Kidney epithelial cell (primary cell): ENCODE measurements around the gene EXOG. TPM values are rescaled to one million over a fixed set of nuclear protein-coding genes. Genes with fewer than 3 reads are reported as not detected.

Experiments used
- DNase-seq: peaks from one replicate; pipeline ENCODE4 v3.0.0-alpha.2; 2010; ENCODE audit warnings: low read depth
- H3K27me3 ChIP-seq: 2 replicates; pipeline ENCODE4 v1.6.0; 2011; ENCODE audit warnings: low read length; ENCODE audit not compliant: control insufficient read depth, insufficient read depth
- H3K36me3 ChIP-seq: 2 replicates; pipeline ENCODE4 v1.5.1; 2011; ENCODE audit warnings: low read length; ENCODE audit not compliant: control insufficient read depth, insufficient read depth
- H3K4me3 ChIP-seq: 2 replicates; pipeline ENCODE4 v1.5.1; 2011; ENCODE audit warnings: low read depth, mild to moderate bottlenecking, control low read depth, low read length
- total RNA-seq: library from RNA; depleted of rRNA; stranded (reverse); fragments of >200 nt; gene quantifications from 2 replicates; pipeline ENCODE4 v1.2.3, GENCODE V29; 2015
- TF ChIP-seq, protein P1 (sequence below): IDR thresholded peaks from 2 replicates; pipeline ENCODE4 v1.5.1; 2011; ENCODE audit warnings: mild to moderate bottlenecking, moderate library complexity, low read length, control low read depth, inconsistent platforms; ENCODE audit not compliant: insufficient read depth, poor library complexity, severe bottlenecking

Gene EXOG
- total RNA-seq, 1 donor from 2014 or later, result 5.4 TPM

DNA sequence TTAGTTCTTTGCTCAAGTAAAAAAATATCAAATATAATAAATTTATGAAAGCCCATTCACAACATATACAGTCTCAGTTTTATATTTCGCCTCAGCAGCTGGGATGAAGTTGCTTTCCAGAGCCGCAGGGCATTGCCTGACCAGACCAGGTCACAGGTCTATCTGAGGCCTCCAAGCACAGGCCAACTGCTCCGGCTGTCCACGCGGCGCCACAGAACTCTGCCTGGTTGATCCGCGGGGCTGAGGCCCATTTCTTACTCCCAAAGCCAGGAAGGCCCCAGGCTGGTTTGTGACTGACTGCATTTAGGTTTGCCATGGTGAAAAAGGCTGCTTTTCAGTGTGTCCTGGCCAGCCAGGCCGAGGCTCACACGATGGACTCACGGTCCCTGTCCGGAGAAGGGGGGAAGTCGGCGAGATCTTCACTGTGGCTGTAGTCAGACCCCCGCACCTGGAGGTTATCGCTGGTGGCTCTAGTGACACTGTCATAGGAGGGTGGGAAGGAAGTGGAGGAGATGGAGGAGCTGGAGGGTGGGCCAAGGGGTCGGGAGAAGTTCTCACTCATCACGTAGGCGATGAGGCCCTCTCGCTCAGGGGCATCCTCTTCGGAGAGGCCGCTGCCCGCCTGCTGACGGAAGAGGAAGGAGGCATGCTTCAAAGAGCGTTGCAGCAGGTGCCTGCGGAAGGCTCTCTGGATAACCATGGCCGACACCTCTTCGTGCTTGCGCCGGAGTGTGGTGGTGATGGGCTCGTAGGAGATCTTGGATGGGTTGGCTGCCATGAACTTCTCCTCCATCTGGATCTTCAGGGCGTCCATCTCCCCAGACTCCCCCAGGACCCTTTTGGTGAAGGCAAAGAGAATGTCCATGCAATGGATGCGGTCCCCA lies 54.1 kb downstream of the EXOG start:
- Histone ChIP-seq H3K36me3 (no peaks in the 10 kb centered on the region), H3K4me3 (no peak overlapping the region), H3K27me3 (no peaks in the 10 kb centered on the region)
- DNase-seq, result no peak
- TF ChIP-seq, protein P1, sequence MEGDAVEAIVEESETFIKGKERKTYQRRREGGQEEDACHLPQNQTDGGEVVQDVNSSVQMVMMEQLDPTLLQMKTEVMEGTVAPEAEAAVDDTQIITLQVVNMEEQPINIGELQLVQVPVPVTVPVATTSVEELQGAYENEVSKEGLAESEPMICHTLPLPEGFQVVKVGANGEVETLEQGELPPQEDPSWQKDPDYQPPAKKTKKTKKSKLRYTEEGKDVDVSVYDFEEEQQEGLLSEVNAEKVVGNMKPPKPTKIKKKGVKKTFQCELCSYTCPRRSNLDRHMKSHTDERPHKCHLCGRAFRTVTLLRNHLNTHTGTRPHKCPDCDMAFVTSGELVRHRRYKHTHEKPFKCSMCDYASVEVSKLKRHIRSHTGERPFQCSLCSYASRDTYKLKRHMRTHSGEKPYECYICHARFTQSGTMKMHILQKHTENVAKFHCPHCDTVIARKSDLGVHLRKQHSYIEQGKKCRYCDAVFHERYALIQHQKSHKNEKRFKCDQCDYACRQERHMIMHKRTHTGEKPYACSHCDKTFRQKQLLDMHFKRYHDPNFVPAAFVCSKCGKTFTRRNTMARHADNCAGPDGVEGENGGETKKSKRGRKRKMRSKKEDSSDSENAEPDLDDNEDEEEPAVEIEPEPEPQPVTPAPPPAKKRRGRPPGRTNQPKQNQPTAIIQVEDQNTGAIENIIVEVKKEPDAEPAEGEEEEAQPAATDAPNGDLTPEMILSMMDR, result no peak

DNA sequence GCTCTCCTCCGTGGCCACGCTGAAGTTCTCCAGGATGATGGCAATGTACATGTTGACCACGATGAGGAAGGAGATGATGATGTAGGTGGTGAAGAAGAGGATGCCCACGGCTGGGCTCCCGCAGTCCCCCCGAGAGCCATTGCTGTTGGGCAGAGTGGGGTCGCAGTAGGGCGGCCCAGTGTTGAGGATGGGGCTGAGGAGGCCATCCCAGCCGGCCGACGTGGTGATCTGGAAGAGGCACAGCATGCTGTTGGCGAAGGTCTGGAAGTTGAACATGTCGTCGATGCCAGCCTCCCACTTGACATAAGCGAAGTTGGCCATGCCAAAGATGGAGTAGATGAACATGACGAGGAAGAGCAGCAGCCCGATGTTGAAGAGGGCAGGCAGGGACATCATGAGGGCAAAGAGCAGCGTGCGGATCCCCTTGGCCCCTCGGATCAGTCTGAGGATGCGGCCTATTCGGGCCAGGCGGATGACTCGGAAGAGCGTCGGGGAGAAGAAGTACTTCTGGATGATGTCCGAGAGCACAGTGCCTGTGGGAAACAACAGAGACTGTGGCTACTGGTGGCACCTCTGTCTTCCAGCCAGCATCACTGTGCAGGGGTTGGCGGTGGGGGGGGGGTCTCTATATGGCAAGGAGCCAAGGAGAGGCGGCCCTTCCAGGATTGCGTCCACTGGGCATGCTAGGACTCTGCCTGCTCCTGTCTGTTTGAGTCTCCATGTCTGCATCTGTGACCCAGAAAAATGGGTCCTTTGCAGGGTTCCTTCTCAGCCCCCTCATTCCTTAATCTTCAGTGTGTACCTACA lies 55.1 kb downstream of the EXOG start:
- Histone ChIP-seq H3K27me3 (no peaks in the 10 kb centered on the region), H3K36me3 (no peaks in the 10 kb centered on the region), H3K4me3 (no peak overlapping the region)
- DNase-seq, result no peak
- TF ChIP-seq, protein P1, result no peak

DNA sequence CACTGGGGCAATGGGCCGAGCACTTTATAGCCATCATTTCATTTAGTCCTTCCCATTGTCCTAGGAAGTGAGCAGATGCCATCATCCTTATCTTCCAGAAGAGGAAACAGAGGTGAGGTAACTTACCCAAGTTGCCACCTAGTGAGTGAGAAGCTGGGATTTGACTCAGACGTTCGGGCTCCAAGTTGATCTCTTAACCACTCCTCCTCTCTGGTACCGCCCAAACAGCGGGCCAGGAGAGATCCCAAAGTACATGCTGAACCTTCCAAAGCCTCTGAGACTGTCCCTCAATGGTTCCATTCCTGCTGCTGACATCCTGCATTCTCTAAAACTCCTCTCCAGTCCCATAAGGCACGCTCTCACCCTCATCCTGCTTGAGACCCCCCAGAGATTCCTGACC lies 56.2 kb downstream of the EXOG start:
- Histone ChIP-seq H3K27me3 (no peaks in the 10 kb centered on the region), H3K36me3 (no peaks in the 10 kb centered on the region), H3K4me3 (no peak overlapping the region)
- no peak for DNase-seq
- TF ChIP-seq, protein P1, result no peak

DNA sequence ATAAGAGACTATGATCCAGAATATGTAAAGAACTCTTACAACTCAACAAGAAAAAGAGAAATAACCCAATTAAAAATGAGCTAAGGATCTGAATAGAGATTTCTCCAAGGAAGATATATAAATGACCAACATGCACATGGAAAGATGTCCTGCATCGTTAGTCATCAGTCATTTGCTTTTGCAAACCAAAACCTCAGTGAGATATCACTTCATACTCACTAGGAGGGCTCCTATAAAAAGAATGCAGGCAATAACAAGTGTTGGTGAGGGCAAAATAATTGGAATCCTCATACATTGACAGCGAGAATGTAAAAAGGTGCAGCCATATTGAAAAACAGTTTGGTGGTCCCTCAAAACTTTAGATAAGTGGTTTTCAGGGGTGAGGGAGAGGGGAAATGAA lies 56.9 kb downstream of the EXOG start:
- no peak for DNase-seq
- Histone ChIP-seq H3K27me3 (no peaks in the 10 kb centered on the region), H3K36me3 (no peaks in the 10 kb centered on the region), H3K4me3 (no peak overlapping the region)
- TF ChIP-seq, protein P1, result no peak

DNA sequence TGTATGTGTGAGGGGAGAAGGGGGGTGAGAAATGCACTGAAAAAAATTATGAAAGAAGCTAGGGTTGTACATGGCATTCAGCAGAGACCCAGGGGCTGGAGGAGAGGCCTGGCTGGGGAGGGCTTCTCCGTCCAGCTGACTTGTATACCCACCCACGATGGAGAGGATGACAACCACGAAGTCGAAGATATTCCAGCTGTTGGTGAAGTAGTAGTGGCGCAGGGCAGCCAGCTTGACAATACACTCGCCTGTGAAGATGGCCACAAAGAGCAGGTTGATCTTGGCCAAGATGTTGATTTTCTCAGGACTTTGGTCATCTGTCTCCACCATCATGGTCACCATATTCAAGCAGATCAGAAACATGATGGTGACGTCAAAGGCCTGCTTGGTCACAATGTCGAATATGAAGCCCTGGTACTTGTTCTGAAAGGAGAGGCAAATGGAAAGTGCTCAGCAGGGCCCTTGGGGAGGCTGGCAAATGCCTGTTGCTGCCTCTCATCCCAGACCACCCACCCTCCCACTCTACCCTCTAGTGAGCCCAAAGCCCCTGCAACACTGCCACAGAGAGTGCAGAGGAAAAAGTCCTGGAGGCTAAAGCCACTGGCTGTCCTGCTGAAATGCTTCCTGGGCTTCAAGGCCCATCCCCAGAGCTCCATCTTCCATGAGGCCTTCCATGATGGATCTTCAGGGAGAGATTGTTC lies 58.1 kb downstream of the EXOG start:
- DNase-seq, result no peak
- Histone ChIP-seq H3K27me3 (no peaks in the 10 kb centered on the region), H3K36me3 (no peaks in the 10 kb centered on the region), H3K4me3 (no peak overlapping the region)
- TF ChIP-seq, protein P1, result no peak
